Fibroblast of lung (primary cell): ENCODE measurements around the gene UTP4. TPM values are rescaled to one million over a fixed set of nuclear protein-coding genes. Genes with fewer than 3 reads are reported as not detected.

Experiments used
- DNase-seq, 2 donors: peaks; one replicate each; pipeline versions ENCODE4 v3.0.0 to v3.0.0-alpha.2; 2010; ENCODE audit warnings: low read depth in 2 of 2
- H2AFZ ChIP-seq: 2 replicates; pipeline ENCODE4 v1.5.1; 2012; ENCODE audit warnings: low read length, control low read depth, inconsistent platforms
- H3K27ac ChIP-seq: 2 replicates; pipeline ENCODE4 v1.5.1; 2011; ENCODE audit warnings: low read length, control low read depth; ENCODE audit not compliant: insufficient read depth
- H3K27me3 ChIP-seq: 2 replicates; pipeline ENCODE4 v1.5.1; 2011; ENCODE audit warnings: mild to moderate bottlenecking, low read length; ENCODE audit not compliant: control insufficient read depth, insufficient read depth
- H3K36me3 ChIP-seq: 2 replicates; pipeline ENCODE4 v1.5.1; 2011; ENCODE audit warnings: low read length; ENCODE audit not compliant: control insufficient read depth, insufficient read depth
- H3K4me1 ChIP-seq: 2 replicates; pipeline ENCODE4 v1.5.1; 2011; ENCODE audit warnings: low read length; ENCODE audit not compliant: control insufficient read depth, insufficient read depth; ENCODE audit errors: extremely low read depth
- H3K4me2 ChIP-seq: 2 replicates; pipeline ENCODE4 v1.5.1; 2011; ENCODE audit warnings: low read length, control low read depth; ENCODE audit not compliant: insufficient read depth; ENCODE audit errors: extremely low read depth
- H3K4me3 ChIP-seq, 4 experiments: fragments of 200-600 bp in 1 of 4; sonication (generic) in 1 of 4; replicated peaks in 1 of 4; 2 replicates each; pipeline ENCODE4 v1.5.1; 2011 to 2016; ENCODE audit warnings: low read length in 4 of 4, low read depth in 3 of 4, mild to moderate bottlenecking in 3 of 4, control low read depth in 2 of 4, inconsistent platforms in 1 of 4, mixed read lengths in 1 of 4; ENCODE audit not compliant: insufficient read depth in 1 of 4; ENCODE audit errors: control extremely low read depth in 1 of 4
- H3K79me2 ChIP-seq: 2 replicates; pipeline ENCODE4 v1.5.1; 2012; ENCODE audit warnings: mild to moderate bottlenecking, low read length, inconsistent platforms; ENCODE audit not compliant: control insufficient read depth, insufficient read depth
- H3K9ac ChIP-seq: 2 replicates; pipeline ENCODE4 v1.5.1; 2011; ENCODE audit warnings: mild to moderate bottlenecking, low read length, control low read depth; ENCODE audit not compliant: insufficient read depth
- H3K9me3 ChIP-seq: 2 replicates; pipeline ENCODE4 v1.5.1; 2012; ENCODE audit warnings: low read depth, low read length; ENCODE audit not compliant: control insufficient read depth, insufficient read depth
- H4K20me1 ChIP-seq: 2 replicates; pipeline ENCODE4 v1.5.1; 2011; ENCODE audit warnings: low read length; ENCODE audit not compliant: control insufficient read depth, insufficient read depth; ENCODE audit errors: extremely low read depth
- EZH2 ChIP-seq: IDR thresholded peaks from 2 replicates; pipeline ENCODE4 v1.5.1; 2012; ENCODE audit warnings: low read length, control low read depth, mild to moderate bottlenecking; ENCODE audit errors: missing control alignments
- polyA plus RNA-seq, 2 donors: library from polyadenylated mRNA; depleted of rRNA in 1 of 2; stranded (reverse) in 1 of 2; unstranded in 1 of 2; fragments of >200 nt; gene quantifications; 2 replicates each; pipeline ENCODE4 v1.2.1, GENCODE V29; 2011 to 2012; ENCODE audit warnings: missing spikeins in 1 of 2
- total RNA-seq: library from RNA; depleted of rRNA; stranded (reverse); fragments of >200 nt; gene quantifications from 2 replicates; pipeline ENCODE4 v1.2.1, GENCODE V29; 2014
- TF ChIP-seq, protein P1 (sequence below), 2 donors: IDR thresholded peaks in 1 of 2; conservative IDR thresholded peaks in 1 of 2; 1 replicate in 1 of 2; 2 replicates in 1 of 2; pipeline ENCODE4 v1.5.1; 2011 to 2012; ENCODE audit warnings: low read length in 2 of 2, control low read depth in 1 of 2, inconsistent platforms in 1 of 2, low read depth in 1 of 2, mild to moderate bottlenecking in 1 of 2

UTP4 gene
- total and polyA plus RNA-seq, 2 donors (not counting 1 experiment from before 2014, with no cell fraction given) = 14.4 to 56.5 TPM

DNA sequence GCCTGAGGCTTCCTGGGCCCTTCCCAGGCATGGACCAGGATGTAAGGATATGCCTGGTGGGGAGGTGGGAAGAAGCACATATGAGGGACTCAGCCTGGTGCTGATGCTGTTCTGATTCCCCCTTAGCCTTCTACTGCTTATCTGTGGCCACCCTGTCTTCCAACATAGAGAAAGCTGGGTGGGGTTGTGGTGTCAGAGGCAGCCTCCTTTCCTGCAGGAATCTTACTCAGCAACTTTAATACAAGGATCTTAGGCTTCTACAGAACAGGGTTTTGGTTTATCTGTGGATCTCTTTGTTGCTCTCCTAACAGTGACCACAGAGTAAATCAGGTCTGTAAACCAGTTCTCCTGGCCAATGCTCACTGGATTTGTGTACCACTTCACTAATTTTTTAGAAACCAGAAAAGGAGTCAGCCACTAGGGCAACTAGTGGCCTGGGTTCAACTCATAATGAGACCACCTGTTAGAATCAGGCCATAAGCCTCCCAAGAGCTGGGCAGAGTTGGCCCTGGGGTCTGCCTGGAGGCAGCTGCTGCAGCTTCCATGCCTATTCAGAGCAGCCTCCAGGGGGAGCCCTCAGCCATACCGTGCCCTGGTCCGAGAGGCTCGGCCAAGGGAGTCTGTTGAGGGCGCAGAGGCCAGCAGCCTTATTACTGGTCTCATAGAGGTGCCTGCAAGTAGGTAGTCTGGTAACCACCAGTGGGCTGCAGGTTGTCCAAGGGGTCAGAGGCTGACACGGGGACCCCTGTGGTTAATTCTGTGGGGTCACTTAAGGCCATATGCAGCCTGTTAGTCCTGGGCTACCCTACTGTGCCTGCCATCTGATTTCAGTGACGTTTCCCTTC is 19.9 kb upstream of the UTP4 start:
- Histone ChIP-seq H3K36me3 (peaks cover 4% of the 10 kb centered on the region), H3K27me3 (no peaks in the 10 kb centered on the region), H3K4me1 (no peaks in the 10 kb centered on the region), H3K79me2 (no peaks in the 10 kb centered on the region), H3K9me3 (no peaks in the 10 kb centered on the region), H4K20me1 (no peaks in the 10 kb centered on the region), H3K27ac (no peak overlapping the region), H2AFZ (no peak overlapping the region), H3K4me2 (no peak overlapping the region), H3K9ac (no peak overlapping the region), H3K4me3 (no peak overlapping the region)
- DNase-seq = peak in 1 of 2 donors; percentile 38
- TF ChIP-seq, protein P1, sequence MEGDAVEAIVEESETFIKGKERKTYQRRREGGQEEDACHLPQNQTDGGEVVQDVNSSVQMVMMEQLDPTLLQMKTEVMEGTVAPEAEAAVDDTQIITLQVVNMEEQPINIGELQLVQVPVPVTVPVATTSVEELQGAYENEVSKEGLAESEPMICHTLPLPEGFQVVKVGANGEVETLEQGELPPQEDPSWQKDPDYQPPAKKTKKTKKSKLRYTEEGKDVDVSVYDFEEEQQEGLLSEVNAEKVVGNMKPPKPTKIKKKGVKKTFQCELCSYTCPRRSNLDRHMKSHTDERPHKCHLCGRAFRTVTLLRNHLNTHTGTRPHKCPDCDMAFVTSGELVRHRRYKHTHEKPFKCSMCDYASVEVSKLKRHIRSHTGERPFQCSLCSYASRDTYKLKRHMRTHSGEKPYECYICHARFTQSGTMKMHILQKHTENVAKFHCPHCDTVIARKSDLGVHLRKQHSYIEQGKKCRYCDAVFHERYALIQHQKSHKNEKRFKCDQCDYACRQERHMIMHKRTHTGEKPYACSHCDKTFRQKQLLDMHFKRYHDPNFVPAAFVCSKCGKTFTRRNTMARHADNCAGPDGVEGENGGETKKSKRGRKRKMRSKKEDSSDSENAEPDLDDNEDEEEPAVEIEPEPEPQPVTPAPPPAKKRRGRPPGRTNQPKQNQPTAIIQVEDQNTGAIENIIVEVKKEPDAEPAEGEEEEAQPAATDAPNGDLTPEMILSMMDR (conservative IDR thresholded peaks at IDR 0.05 in 1 of 2, IDR thresholded peaks at IDR 0.05 in 1 of 2; ENCODE audit: low read depth in 1 of 2, low read length in 2 of 2) = peak; percentile 62 to 73
- TF ChIP-seq EZH2 = no peak

DNA sequence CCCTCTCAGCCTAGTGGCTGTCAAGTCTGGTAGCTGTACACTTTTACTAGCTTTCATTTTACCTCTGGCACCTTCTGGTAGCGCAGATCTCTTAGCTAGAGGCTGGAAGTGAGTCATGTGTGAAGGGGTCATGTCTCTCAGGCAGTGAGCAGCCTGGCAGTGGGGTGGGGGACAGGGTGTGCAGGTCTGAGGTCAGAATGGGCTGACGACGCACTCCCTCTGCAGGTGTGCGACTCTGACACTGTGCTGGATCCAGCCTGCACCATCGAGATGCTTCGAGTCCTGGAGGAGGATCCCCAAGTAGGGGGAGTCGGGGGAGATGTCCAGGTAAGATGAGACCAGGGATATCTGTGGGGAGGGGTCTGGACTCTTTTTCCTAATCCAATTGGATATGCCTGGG is 19.2 kb upstream of the UTP4 start:
- Histone ChIP-seq H3K36me3 (peaks cover 4% of the 10 kb centered on the region), H4K20me1 (no peaks in the 10 kb centered on the region), H2AFZ (no peak overlapping the region), H3K9ac (no peak overlapping the region), H3K27ac (no peak overlapping the region), H3K4me2 (no peak overlapping the region), H3K79me2 (no peaks in the 10 kb centered on the region), H3K4me1 (no peaks in the 10 kb centered on the region), H3K27me3 (no peaks in the 10 kb centered on the region), H3K9me3 (no peaks in the 10 kb centered on the region), H3K4me3 (no peak overlapping the region)
- no peak for TF ChIP-seq EZH2
- TF ChIP-seq, protein P1 (conservative IDR thresholded peaks at IDR 0.05 in 1 of 2, IDR thresholded peaks at IDR 0.05 in 1 of 2; ENCODE audit: low read depth in 1 of 2, low read length in 2 of 2) = no peak
- no peak for DNase-seq

DNA sequence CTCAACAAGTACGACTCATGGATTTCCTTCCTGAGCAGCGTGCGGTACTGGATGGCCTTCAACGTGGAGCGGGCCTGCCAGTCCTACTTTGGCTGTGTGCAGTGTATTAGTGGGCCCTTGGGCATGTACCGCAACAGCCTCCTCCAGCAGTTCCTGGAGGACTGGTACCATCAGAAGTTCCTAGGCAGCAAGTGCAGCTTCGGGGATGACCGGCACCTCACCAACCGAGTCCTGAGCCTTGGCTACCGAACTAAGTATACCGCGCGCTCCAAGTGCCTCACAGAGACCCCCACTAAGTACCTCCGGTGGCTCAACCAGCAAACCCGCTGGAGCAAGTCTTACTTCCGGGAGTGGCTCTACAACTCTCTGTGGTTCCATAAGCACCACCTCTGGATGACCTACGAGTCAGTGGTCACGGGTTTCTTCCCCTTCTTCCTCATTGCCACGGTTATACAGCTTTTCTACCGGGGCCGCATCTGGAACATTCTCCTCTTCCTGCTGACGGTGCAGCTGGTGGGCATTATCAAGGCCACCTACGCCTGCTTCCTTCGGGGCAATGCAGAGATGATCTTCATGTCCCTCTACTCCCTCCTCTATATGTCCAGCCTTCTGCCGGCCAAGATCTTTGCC is 18.0 kb upstream of the UTP4 start:
- no peaks in the 10 kb centered on the region for H4K20me1 ChIP-seq

More for the DNA sequence above, 18.0 kb upstream of the UTP4 start:
- H2AFZ ChIP-seq = no peak overlapping the region
- TF ChIP-seq, protein P1 (conservative IDR thresholded peaks at IDR 0.05 in 1 of 2, IDR thresholded peaks at IDR 0.05 in 1 of 2; ENCODE audit: low read depth in 1 of 2, low read length in 2 of 2) = no peak
- TF ChIP-seq EZH2 = no peak
- H3K4me3 ChIP-seq = no peak overlapping the region
- no peaks in the 10 kb centered on the region for H3K79me2 ChIP-seq
- no peaks in the 10 kb centered on the region for H3K27me3 ChIP-seq
- peaks cover 11% of the 10 kb centered on the region for H3K36me3 ChIP-seq
- no peak for DNase-seq
- no peaks in the 10 kb centered on the region for H3K4me1 ChIP-seq
- H3K9ac ChIP-seq = no peak overlapping the region
- no peak overlapping the region for H3K4me2 ChIP-seq
- no peaks in the 10 kb centered on the region for H3K9me3 ChIP-seq
- H3K27ac ChIP-seq = no peak overlapping the region
